NB4 (cell line): ENCODE results near the gene CHAMP1.

Experiments
- DNase-seq: peaks from one replicate; pipeline ENCODE4 v3.0.0; 2010; ENCODE audit warnings: low read depth
- H3K4me3 ChIP-seq: one replicate; pipeline ENCODE4 v1.5.1; 2011; ENCODE audit warnings: mild to moderate bottlenecking, low read depth, low read length, moderate library complexity
- CTCF ChIP-seq: IDR thresholded peaks from one replicate; pipeline ENCODE4 v1.5.1; 2012; ENCODE audit warnings: low read depth, low read length
- MAX ChIP-seq: IDR thresholded peaks from 2 replicates; pipeline ENCODE4 v1.6.1; 2011; ENCODE audit warnings: low read depth, low read length
- MYC ChIP-seq: IDR thresholded peaks from 2 replicates; pipeline ENCODE4 v1.6.1; 2011; ENCODE audit warnings: low read depth, low read length
- POLR2A ChIP-seq: IDR thresholded peaks from 2 replicates; pipeline ENCODE4 v1.6.1; 2011; ENCODE audit warnings: mild to moderate bottlenecking; ENCODE audit not compliant: insufficient read length; ENCODE audit errors: extremely low read depth

CHAMP1 gene

DNA sequence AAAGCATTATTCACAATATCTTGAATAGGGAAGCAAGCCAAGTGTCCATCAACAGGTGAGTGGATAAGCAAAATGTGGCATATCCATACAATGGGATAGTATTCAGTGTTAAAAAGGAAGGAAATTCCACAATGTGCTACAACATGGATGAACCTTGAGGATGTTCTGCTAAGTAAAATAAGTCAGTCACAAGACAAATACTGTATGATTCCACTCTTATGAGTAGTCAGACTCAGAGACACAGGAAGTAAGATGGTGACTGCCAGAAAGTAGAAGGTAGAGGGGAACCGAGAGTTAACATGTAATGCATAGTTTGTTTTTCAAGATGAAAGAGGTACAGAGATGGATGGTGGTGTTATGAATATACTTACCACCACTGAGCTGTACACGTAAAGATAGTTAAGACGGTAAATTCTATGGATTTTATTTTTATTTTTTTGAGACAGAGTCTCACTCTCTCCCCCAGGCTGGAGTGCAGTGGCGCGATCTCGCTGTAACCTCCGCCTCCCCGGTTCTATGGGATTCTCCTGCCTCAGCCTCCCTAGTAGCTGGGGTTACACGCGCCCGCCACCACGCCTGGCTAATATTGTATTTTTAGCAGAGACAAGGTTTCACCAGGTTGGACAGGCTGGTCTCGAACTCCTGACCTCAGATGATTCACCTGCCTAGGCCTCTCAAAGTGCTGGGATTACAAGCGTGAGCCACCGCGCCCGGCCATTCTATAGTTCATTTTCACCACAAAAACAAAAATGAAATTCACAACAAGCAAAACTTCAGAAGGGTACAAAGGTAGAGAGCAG lies 1.0 kb upstream of the CHAMP1 start:
- TF ChIP-seq MAX (no peak), MYC (no peak), POLR2A (no peak), CTCF (no peak)
- DNase-seq, result peak; percentile 46
- peak overlapping the region; percentile 78 for H3K4me3 ChIP-seq

GRCh38 chr13:114315074-114315785 lies 927 bp downstream of the CHAMP1 start:
- peak overlapping the region; percentile 87 for H3K4me3 ChIP-seq
- no peak for TF ChIP-seq POLR2A
- TF ChIP-seq CTCF, result no peak
- TF ChIP-seq MYC, result 0 out of 2 replicates have a peak, but pooled peaks have one; percentile 8
- peak; percentile 83 for TF ChIP-seq MAX
- peak; percentile 31 for DNase-seq

DNA sequence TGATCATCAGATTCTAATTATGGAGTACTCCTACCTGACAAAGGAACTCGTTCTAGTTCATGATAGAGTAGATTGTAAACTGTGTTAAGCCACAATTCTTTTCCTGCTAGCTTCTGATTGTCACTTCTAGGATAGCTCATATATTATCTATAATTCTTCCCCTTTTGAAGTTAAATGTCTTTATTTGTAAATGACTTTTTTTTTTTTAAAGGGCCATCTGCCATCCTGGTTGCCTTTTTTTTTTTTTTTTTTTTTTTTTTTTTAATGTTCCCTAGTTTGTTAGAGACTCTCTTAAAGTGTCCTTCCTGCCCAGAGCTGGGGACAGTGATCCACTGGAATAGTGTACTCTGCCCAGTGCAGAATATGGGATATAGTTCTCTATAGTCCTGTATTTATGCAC lies 4.3 kb downstream of the CHAMP1 start:
- no peak for TF ChIP-seq POLR2A
- no peak for TF ChIP-seq MYC
- TF ChIP-seq CTCF, result no peak
- TF ChIP-seq MAX, result no peak
- H3K4me3 ChIP-seq, result no peak overlapping the region
- DNase-seq, result no peak

DNA sequence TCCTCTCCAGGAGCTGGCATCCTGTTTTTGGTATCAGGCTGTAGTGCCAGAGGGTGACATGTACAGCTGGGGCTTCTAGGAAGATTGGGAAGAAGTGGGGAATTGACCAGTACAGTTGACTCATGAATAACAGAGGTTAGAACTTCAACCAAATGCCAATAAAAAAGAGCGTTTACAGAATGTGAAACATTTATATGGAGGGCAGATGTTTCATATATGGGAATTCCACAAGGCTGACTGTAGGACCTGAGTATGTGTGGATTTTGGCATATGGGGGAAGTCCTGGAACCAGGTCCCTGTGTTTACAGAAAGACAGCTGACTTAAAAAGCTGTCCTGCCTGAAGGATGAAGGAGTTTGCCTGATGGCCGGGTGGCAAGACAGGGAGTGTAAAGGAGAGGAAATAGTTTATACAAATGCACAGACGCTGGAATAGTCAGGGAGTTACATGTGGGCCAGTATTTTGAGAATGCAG lies 5.2 kb downstream of the CHAMP1 start:
- no peak for DNase-seq
- no peak overlapping the region for H3K4me3 ChIP-seq
- no peak for TF ChIP-seq MYC
- TF ChIP-seq CTCF, result no peak
- TF ChIP-seq MAX, result no peak
- no peak for TF ChIP-seq POLR2A

DNA sequence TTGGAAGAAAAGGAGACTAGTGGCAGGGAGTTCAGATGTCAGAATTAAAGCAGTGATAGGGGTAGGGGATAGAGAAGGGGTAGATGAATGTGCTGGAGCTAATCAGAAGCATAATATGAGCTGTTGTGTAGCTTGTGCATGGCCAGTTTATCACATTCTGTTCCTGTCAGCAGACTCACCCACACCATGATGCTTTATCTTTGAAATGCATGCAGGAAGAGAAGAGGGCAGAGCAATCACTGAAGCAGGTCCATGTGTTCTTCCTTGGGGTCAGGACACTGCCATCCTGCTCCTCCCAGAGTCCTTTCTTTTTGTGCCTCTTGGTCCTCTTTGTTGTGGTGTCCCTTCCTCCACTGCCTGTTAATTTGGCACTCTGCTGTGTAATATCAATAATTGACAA lies 5.8 kb downstream of the CHAMP1 start:
- TF ChIP-seq MYC, result no peak
- no peak for TF ChIP-seq MAX
- TF ChIP-seq POLR2A, result no peak
- no peak for TF ChIP-seq CTCF
- DNase-seq, result no peak
- no peak overlapping the region for H3K4me3 ChIP-seq
